Esophagus muscularis mucosa (tissue), 4 donors: ENCODE results near the gene GRID2IP. TPM values are rescaled to one million over a fixed set of nuclear protein-coding genes. Genes with fewer than 3 reads are reported as not detected.

Source experiments
- DNase-seq: peaks from one replicate; pipeline ENCODE4 v3.0.0-alpha.2; 2017; ENCODE audit errors: extremely low spot score
- H3K27ac ChIP-seq, 4 donors: fragments of 200-600 bp; sonication (generic); replicated peaks in 1 of 4; 1 replicate in 3 of 4; 2 replicates in 1 of 4; pipeline ENCODE4 v1.5.1; 2016 to 2019; ENCODE audit warnings: mild to moderate bottlenecking in 1 of 4
- H3K27me3 ChIP-seq, 4 donors: fragments of 200-600 bp; sonication (generic); one replicate each; pipeline versions ENCODE4 v1.5.1 to v1.6.0; 2016 to 2019
- H3K36me3 ChIP-seq, 4 donors: fragments of 200-600 bp; sonication (generic); one replicate each; pipeline ENCODE4 v1.5.1; 2016 to 2019
- H3K4me1 ChIP-seq, 4 donors: fragments of 200-600 bp; sonication (generic); one replicate each; pipeline ENCODE4 v1.5.1; 2016 to 2019
- H3K4me3 ChIP-seq, 4 donors: fragments of 200-600 bp; sonication (generic); 1 replicate in 2 of 4; 2 replicates in 2 of 4; pipeline ENCODE4 v1.5.1; 2016 to 2019; ENCODE audit warnings: mild to moderate bottlenecking in 4 of 4, moderate library complexity in 1 of 4
- H3K9me3 ChIP-seq, 4 donors: fragments of 200-600 bp; sonication (generic); 1 replicate in 3 of 4; 2 replicates in 1 of 4; pipeline ENCODE4 v1.5.1; 2016 to 2019
- CTCF ChIP-seq, 3 experiments: fragments of 200-600 bp in 2 of 3; fragments of 450-650 bp in 1 of 3; sonication (generic) in 2 of 3; IDR thresholded peaks; one replicate each; pipeline ENCODE4 v1.5.1; 2017 to 2019; ENCODE audit warnings: antibody characterized with exemption in 3 of 3, mild to moderate bottlenecking in 2 of 3, moderate library complexity in 1 of 3
- EP300 ChIP-seq: sonication (generic); formaldehyde crosslinking; IDR thresholded peaks from one replicate; pipeline ENCODE4 v1.6.1; 2017; ENCODE audit warnings: antibody characterized with exemption
- POLR2A ChIP-seq: fragments of 450-650 bp; IDR thresholded peaks from one replicate; pipeline ENCODE4 v1.6.1; 2017; ENCODE audit warnings: antibody characterized with exemption, moderate library complexity, mild to moderate bottlenecking, low read depth
- POLR2AphosphoS5 ChIP-seq, 2 donors: sonication (generic); formaldehyde crosslinking; IDR thresholded peaks; one replicate each; pipeline ENCODE4 v1.6.1; 2017; ENCODE audit warnings: antibody characterized with exemption in 2 of 2
- WGBS: methylation state at CpG from one replicate; pipeline ENCODE4 v1.1.5; 2018; 5-methylcytosine and 5-hydroxymethylcytosine counted together
- intact Hi-C: fragments of 100-400 bp; cut with DNase I; formaldehyde crosslinking; loops from one replicate; pipeline ENCODE4 v1.15.1; 2023
- total RNA-seq, 4 donors: library from RNA; depleted of rRNA; stranded (reverse); fragments of >200 nt; gene quantifications; one replicate each; pipeline versions ENCODE4 v1.1.0 to v1.2.1, GENCODE V29; 2016

Gene GRID2IP
- total RNA-seq, 4 donors from 2014 or later, result not detected

GRCh38 chr7:6478186-6478585, 73.1 kb downstream of the GRID2IP start:
- TF ChIP-seq EP300 (no peak), POLR2AphosphoS5 (IDR thresholded peaks at IDR 0.05) (no peak), POLR2A (no peak), CTCF (IDR thresholded peaks at IDR 0.05) (no peak)
- no peak overlapping the region for H3K4me3 ChIP-seq
- peaks cover 49 to 80% (median 61%) of the 10 kb centered on the region in 4 donors for H3K4me1 ChIP-seq
- intact Hi-C loops, result no loop called here
- H3K9me3 ChIP-seq, result no peaks in the 10 kb centered on the region
- no peak for DNase-seq
- H3K27ac ChIP-seq, result no peak overlapping the region
- H3K36me3 ChIP-seq, result peaks cover 0 to 17% (median 9%) of the 10 kb centered on the region in 4 donors
- no peaks in the 10 kb centered on the region for H3K27me3 ChIP-seq
- WGBS, result 91% methylated on average over 7 of the region's 7 CpGs

GRCh38 chr7:6477318-6477660, 74.0 kb downstream of the GRID2IP start:
- Histone ChIP-seq H3K4me1 (peaks cover 42 to 71% (median 54%) of the 10 kb centered on the region in 4 donors), H3K27ac (no peak overlapping the region), H3K27me3 (no peaks in the 10 kb centered on the region), H3K4me3 (no peak overlapping the region), H3K9me3 (no peaks in the 10 kb centered on the region), H3K36me3 (peaks cover 5 to 26% (median 18%) of the 10 kb centered on the region in 4 donors)
- TF ChIP-seq EP300 (no peak), CTCF (IDR thresholded peaks at IDR 0.05) (no peak), POLR2AphosphoS5 (IDR thresholded peaks at IDR 0.05) (no peak), POLR2A (no peak)
- 73% methylated on average over 1 of the region's 1 CpG for WGBS
- intact Hi-C loops, result no loop called here
- no peak for DNase-seq

GRCh38 chr7:6476596-6477317, 74.5 kb downstream of the GRID2IP start:
- H3K27me3 ChIP-seq, result no peaks in the 10 kb centered on the region
- intact Hi-C loops, result no loop called here
- H3K27ac ChIP-seq, result no peak overlapping the region
- peaks cover 10 to 32% (median 23%) of the 10 kb centered on the region in 4 donors for H3K36me3 ChIP-seq
- no peak for DNase-seq
- peaks cover 37 to 66% (median 49%) of the 10 kb centered on the region in 4 donors for H3K4me1 ChIP-seq
- no peaks in the 10 kb centered on the region for H3K9me3 ChIP-seq
- TF ChIP-seq CTCF (IDR thresholded peaks at IDR 0.05) (no peak), EP300 (no peak), POLR2AphosphoS5 (IDR thresholded peaks at IDR 0.05) (no peak), POLR2A (no peak)
- H3K4me3 ChIP-seq, result no peak overlapping the region
- WGBS, result 82% methylated on average over 6 of the region's 7 CpGs

GRCh38 chr7:6475433-6476186, 75.7 kb downstream of the GRID2IP start:
- DNase-seq, result no peak
- intact Hi-C loops, result no loop called here
- WGBS, result 71% methylated on average over 3 of the region's 3 CpGs

More at GRCh38 chr7:6475433-6476186, 75.7 kb downstream of the GRID2IP start:
- H3K9me3 ChIP-seq, result no peaks in the 10 kb centered on the region
- no peak overlapping the region for H3K4me3 ChIP-seq
- H3K4me1 ChIP-seq, result peaks cover 26 to 54% (median 37%) of the 10 kb centered on the region in 4 donors
- H3K36me3 ChIP-seq, result peaks cover 16 to 39% (median 29%) of the 10 kb centered on the region in 4 donors
- no peak for TF ChIP-seq EP300
- no peak for TF ChIP-seq CTCF (IDR thresholded peaks at IDR 0.05)
- TF ChIP-seq POLR2AphosphoS5 (IDR thresholded peaks at IDR 0.05), result no peak
- no peak for TF ChIP-seq POLR2A
- no peak overlapping the region for H3K27ac ChIP-seq
- no peaks in the 10 kb centered on the region for H3K27me3 ChIP-seq
